ENCODE results near the gene SLC25A26.
"Not testable (repeated sequence)": the region's sequence is repeated elsewhere in the genome, so short reads cannot be mapped to it uniquely, and the experiment has no call there.

SLC25A26 gene

DNA sequence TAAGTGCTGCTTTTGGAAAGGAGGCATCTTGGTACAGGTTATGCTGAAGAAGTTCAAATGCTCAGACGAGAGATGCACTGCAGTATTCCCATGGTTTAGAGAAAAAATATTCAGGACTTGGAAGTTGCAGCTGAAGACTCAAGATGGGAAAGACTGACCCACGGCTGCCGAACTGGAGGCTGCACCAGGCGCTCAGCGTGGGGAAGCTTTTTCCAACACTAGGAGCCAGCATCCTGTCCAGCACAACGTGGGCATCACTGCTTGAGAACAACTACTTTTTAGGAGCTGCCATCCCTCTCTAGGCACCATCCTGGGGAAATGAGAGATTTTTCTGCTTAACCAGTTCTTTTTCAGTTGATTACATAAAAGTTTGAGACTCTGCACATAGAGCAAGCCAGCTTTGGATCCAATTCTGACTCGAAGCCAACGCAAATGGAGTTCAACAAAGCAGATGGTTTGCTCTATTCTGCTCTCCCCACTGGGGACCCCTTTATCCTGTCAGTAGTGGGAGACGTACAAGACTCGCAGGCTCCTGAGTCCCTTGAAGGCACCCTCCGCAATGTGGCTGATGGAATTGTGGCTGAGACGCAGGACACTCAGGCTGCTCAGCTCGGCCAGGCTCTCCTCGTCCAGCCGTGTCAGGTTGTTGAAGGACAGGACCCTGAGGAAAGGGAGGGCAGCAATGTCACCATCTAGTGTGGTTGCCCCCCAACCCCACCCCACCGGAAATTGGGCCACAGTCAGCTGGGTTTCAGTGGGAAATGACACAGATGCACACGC is 186.2 kb downstream of the SLC25A26 start:
- no peak for DNase-seq (ENCODE audit: low read depth in 2 of 3, low spot score in 2 of 3)

DNA sequence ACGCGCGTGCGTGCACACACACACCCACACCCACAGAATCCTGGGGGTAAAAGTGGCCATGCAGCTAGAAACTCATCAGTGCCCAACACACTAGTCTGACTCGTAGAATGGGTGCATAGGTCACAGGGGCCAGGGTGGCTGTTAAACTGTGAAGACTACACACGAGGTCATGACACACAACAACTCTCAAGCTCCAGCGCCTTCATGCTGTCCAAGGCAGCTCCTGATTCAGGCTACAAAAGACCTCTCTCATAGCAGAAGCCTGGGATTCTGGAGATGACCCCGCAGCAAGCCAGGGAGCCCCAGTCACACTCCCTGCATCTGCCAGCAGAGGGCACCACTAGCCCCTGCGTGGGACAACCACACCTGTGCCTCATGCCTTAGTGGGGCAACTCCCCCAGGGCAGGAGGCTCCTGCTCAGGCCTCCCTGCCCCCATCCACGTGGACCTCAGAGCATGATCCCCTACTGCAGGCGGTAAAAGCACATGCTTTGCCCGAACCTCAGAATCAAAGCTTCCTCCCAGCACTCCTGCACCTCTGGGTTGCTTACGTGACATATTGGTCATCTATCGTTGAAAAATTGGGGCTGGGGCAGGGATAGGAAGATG is 186.9 kb downstream of the SLC25A26 start:
- peak; percentile 44 to 72 (median 45) for DNase-seq (ENCODE audit: low read depth in 2 of 3, low spot score in 2 of 3)

DNA sequence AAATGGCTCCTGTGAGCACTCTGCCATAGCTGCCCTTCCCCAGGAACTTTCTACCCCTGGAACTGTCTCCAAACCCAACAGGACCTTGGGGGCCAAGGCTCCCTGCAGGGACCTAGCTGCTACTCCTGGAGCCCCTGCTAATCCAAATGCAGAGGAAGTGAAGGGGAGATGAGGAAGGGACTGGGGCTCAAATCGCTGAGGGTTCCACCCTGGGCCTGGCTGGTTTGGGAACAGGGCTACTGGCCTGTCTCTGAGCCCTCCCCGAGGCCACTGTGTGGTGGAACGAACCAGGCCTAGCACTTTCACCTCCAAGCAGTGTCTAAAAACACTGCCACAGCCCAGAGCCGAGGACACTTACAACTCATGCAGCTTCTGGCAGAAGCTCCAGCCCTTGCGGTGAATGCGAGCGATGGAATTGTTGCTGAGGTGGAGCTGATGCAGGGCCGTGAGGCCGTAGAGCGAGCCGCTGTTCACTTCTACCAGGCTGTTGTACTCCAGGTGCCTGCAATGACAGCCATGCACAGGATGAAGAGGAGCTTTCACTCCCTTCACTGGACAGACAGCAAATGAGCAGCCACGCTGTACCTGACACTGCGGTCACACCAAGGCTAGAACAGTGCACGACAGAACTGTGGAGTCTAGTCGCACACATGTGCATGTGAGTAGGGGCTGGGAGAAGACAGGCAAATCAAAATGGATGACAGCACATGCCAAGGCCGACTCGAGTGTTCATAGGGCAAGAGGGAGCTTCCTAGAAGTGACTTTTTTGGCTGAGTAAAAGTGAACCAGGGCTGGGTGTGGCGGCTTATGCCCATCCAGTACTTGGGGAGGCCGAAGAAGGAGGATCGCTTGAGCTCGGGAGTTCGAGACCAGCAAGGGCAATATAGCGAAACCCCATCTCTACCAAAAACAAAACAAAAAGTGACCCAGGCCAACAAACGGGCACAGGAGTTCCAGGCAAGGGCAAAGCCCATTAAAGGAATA is 189.3 kb downstream of the SLC25A26 start:
- no peak for DNase-seq (ENCODE audit: low read depth in 2 of 3, low spot score in 2 of 3)

DNA sequence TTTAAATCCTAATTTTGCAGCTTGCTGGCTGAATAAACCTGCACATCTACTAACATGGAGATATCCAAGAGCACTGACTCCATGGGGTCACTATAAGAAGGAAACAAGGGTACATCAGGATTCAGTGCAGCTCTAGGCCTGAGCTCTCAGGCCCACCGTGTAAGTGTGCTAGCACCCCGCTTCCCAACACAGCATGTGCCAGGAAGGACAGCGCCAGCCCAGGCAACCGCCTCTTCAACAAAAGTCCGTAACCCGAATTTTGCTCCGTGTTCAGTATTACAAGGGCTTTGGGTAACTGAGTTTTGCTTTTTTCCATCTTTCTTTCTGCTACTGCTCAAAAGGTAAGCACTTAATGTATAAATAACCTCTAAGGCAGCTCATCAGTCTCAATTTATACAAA is 190.2 kb downstream of the SLC25A26 start:
- DNase-seq (ENCODE audit: low read depth in 2 of 3, low spot score in 2 of 3): no peak

DNA sequence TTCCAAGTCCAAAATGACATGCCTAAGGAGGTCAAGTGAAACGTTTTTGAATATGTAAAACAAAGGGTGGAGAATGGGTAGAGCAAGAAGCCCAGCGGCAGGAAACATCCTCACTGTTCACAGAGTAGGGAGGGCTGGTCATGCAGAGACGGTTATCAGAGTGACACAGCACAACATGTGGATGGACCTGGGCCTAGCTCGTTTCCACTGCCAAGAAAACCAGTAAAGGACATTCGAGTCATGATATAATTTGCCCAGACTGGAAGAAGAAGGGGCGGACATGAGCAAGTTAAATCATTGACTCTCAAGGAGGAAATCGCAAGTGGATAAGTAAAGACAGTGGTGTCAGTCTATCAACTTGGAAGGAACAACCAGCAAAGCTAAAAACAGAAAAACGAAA is 190.7 kb downstream of the SLC25A26 start:
- no peak for DNase-seq (ENCODE audit: low read depth in 2 of 3, low spot score in 2 of 3)

DNA sequence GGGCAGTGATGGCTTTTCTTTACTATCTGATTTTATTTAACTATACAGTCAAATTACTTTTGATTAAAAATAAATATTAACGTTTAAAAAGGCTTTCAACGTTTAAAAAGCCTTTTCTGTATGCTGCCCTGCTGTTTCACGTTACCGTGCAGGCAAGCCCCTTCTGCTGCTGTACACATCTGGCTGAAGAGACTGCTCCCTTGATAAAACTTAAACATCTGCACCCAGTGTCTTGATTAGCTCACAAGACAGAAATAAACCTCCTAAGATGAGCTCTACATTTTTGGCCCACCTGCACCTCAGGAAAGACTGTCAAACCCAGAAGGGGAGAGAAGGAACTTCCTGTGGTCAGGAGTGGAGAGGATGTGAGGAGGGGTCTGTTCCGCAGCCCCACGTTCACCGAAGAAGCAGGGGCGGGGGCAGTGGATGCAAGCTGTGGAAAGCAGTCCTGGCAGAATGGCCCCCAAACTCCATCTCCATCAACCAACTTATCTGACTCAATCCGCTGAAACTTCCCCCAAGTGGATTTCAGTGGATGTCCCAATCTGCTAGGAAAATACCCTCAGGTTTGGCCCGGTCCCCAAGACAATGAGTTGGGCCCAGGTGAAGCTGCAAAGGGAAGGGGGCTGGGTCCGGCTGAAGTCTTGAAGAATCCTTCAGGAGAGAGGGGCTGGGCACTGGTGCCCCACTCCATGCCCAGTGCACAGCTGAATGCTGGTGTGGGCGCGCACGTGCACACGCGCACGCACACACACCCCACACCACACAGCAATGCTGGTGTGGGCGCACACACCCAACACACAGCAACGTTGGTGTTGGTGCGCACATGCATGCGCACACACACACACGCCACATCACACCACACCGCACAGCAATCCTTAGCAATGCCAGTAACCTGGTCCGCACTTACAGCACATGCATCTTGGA is 191.4 kb downstream of the SLC25A26 start:
- no peak for DNase-seq (ENCODE audit: low read depth in 2 of 3, low spot score in 2 of 3)

DNA sequence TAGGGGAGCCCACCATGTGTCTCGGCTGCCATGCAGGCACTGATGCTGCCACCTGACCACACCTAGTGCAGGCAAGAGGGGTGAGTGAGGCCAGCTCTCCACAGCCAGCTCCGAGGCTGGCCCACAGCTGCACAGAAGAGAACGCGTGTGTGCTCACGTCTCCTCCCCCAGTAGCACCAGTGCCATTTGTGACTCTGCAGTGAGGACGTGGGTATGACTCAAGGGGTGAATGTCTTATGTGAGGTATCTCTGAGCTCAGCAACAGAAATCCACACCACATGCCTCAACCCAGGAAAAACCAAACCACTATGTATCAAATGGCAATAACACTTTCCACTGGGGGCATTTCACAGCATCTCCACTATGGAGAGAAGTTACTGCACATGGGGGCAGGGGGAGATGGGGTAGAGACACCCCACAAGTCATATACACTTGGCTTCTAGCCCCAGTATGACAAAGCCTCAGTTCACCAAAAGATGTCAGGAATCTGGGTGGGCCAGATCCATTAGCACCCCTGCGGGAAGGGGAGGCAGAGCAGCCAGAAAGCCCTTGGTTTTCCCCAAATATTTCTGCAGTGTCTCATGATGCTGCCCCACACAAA is 192.4 kb downstream of the SLC25A26 start:
- DNase-seq (ENCODE audit: low read depth in 2 of 3, low spot score in 2 of 3): no peak

DNA sequence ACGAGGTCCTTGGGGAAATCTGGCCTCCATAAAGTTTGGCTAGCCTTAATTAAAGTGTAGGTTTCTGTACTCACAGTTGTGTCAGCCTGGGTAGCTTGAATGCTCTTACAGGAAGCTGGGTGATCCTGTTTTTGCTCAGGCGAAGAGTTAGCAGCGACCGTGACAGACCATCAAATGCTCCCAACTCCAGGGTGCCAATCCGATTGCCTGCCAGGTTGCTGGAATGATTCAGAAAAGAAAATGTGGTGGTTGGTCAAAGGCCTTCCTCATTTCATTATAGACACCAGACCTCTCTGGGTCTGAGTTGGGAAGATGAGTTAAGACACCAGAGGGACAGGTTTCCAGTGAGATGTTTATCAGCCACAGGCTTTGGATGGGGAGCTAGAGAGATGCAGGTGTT is 194.0 kb downstream of the SLC25A26 start:
- DNase-seq (ENCODE audit: low read depth in 2 of 3, low spot score in 2 of 3): no peak

DNA sequence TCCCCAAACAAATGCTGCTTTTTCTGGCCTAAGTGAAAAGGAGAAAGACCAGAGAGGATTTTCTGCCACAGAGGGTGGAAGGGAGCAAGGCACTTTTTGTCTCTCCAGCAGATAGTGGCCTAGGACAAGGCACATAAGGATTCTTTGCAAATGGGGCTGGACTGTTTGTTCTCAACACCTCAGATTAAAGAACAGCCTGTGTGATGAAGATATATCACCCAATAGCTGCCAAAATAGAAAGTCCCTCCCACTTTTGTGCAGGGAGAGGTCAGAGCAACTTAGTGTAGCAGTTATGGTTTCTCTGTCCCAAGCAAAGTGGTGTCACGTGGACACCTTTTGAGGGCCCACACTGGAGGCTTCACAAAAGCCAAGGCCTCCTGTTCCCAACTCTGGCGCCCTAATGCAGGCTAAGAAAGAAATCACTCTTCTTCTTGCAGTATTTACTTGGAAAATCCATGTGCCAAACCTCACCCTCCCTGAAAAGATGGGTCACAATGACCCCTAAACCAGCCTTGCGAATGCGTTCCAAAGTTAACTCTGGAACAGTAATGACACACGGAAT is 195.1 kb downstream of the SLC25A26 start:
- DNase-seq (ENCODE audit: low read depth in 2 of 3, low spot score in 2 of 3): no peak

DNA sequence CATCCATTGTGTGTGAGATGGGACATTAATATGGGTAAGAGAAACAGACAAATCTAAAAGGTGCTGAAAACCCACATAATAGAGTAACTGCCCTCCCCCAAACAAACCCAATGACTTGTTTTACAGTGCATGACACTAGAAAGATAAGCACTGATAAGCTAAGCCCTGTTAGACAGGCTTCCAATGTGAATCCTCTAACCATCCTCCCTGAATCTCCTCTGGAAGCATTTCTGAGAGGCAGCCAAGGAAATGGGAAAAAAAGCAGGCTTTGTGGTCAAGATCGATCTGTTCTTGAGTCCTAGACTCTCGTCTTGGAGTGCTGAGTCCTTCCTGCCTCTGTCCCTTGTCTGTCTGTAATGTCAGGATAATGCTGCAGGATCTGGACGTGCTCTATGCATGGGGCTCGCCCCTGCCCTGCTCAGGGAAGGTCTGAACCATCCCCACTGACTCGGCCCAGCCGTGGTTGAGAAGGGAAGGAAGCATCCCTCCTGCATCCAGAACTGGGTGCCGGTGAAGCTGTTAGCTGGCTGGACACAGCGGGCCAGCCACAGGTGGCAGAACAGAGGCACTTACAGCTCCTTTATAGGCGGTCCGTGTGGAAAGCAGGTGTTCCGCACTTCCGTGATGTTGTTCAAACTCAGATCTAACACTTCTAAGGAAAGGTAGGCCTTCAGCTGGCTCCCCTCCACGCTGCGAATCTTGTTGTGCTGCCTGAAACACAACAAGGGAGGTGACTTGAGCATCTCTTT is 195.9 kb downstream of the SLC25A26 start:
- DNase-seq (ENCODE audit: low read depth in 2 of 3, low spot score in 2 of 3): no peak

DNA sequence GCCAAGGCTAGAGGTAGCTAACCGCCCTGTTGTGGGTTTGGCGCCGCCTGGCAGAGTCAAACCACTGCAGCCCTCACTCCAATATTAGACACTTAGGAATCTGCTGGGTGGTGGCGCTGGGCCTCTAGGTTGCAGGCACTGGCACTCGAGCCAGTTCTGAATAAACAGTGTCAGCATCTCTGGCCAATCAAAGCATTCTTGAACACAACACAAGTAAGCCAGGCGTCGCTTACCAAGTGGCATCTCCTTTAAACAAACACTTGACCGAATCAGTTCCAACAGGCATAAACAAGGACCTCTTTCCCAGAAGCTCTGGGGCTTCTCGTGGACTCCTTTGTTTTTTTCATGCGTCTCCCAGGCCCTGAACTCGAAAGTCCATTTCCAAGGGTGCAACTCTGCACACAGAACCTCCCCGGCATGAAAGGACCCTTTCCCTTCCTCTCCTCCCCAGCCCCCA is 197.7 kb downstream of the SLC25A26 start:
- no peak for DNase-seq (ENCODE audit: low read depth in 2 of 3, low spot score in 2 of 3)

DNA sequence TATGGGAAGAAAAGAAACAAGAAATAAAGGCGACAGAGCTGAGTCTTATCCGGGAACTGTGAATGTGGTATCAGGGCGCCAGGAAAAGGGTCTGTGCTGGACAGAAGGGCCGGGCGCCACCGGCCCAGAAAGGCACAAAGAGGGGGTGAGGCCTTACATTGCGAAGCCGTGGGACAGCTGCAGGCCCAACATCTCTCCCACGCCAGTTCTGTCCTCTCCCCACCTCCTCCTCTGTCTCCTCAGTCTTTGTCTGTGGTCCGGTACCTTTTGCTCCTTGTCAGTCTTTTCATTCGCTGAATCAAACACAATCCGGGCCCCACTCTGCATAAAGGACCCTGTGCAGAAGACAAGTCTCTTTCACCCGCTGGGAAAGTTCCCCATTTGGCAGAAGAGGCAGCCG is 198.2 kb downstream of the SLC25A26 start:
- no peak for DNase-seq (ENCODE audit: low read depth in 2 of 3, low spot score in 2 of 3)

DNA sequence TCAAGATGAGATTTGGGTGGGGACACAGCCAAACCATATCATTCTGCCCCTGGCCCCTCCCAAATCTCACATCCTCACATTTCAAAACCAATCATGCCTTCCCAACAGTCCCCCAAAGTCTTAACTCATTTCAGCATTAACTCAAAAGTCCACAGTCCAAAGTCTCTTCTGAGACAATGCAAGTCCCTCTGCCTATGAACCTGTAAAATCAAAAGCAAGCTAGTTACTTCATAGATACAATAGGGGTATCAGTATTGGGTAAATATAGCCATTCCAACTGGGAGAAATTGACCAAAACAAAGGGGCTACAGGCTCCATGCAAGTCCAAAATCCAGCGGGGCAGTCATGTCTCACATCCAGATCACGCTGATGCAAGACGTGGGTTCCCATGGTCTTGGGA is 200.3 kb downstream of the SLC25A26 start:
- not testable (repeated sequence) for DNase-seq (ENCODE audit: low read depth in 2 of 3, low spot score in 2 of 3)

DNA sequence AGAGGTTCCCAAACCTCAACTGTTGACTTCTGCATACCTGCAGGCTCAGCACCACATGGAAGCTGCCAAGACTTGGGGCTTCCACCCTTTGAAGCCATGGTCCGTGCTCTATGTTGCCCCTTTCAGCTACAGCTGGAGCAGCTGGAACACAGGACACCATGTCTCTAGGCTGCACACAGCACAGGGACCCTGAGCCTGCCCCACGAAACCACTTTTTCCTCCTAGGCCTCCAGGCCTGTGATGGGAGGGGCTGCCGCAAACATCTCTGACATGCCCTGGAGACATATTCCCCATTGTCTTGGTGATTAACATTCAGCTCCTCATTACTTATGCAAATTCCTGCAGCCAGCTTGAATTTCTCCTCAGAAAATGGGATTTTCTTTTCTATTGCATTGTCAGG is 201.1 kb downstream of the SLC25A26 start:
- not testable (repeated sequence) for DNase-seq (ENCODE audit: low read depth in 2 of 3, low spot score in 2 of 3)

DNA sequence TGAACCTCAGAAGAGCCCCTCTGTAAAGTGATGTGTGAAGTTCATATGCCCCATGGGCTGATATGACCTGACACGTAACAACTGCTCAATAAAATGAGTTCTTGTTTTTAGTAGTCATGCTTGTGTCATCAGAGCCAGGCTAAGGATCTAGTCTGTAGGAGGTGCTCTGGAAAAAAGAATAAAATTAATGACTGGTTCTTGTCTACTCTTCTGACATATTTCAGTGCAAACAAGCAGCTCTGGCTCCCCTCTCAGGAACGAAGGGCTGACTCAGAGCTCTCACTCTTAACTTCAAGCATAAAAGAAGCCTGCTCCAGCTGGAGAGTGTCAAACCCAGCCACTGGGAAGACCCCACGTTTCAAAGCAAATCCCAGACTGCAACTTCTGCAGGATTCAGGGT is 203.0 kb downstream of the SLC25A26 start:
- no peak for DNase-seq (ENCODE audit: low read depth in 2 of 3, low spot score in 2 of 3)

DNA sequence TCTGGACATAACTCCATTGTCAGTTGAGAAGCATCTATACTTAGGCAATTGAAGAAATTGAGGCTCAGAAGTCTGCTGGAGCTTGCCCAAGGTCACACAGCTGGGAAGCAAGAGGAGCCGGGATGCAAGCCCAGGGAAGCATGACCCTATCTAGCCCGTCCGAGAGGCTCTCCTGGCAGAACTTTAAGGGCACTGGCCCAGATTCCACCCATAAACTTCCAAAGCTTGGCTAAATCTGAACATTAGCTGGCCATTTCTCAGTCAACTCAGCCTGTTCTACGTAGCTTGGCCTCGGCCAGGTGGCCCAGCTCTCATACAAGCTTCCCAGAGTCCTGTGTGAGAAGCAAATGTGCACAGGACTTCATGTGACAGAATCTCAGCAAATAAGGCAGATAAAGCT is 204.2 kb downstream of the SLC25A26 start:
- DNase-seq (ENCODE audit: low read depth in 2 of 3, low spot score in 2 of 3): no peak

DNA sequence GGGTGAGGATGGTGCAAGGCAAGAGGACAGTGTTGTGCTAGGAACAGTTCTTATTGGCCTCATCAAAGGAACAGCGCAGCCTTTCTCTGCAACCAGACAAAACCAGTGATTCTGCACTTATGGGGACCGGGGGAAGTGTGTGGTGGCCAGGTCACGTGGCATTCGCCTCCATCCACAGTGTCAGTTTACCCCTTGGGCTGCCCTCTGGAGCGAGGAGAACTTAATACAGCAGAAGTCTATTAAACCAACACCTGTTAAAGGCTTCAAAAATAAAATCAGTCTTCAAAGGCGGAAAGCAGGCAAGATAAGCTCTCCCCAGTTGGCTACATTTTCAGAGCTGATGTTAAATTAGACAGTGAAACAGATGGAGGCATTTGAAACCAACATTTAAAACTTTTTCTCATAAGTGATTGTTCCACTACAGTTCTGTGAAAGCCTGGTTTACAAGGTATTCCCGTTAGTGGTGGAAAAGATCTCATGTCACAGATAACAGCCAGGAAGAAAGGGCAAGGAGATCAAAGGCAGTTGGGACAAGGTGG is 204.8 kb downstream of the SLC25A26 start:
- DNase-seq (ENCODE audit: low read depth in 2 of 3, low spot score in 2 of 3): no peak

DNA sequence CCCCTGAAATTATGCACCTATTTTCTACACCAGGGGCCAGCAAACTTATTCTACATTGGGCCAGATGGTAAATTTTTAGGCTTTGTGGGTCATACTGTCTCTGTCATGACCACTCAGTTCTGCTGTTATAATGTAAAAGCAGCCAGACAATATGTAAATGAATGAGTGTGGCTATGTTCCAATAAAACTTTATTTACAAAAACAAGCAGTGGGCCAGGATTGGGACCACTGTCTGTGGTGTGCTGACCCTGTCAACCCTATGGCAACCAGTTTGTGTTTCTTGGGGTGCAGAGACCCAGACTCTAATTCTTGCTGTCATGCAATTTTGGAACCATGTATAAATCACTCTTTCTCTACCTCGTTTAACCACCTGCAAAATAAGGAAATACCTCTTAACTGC is 205.3 kb downstream of the SLC25A26 start:
- no peak for DNase-seq (ENCODE audit: low read depth in 2 of 3, low spot score in 2 of 3)

DNA sequence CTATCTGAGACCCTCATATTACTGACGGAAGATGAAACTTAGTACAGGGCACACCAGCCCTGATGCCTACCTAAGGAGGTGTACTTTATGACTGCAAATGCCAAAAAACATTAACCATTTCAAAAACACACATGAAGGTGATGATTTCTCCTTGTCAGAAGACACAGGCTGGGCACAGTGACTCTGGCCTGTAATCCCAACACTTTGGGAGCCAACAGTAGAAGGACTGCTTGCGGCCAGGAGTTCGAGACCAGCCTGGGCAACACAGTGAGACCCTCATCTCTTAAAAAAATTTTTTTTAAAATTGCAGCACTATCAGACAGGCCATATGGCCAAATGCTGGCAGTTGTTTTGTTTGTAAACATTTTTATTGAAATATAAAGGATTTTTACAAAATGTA is 206.6 kb downstream of the SLC25A26 start:
- no peak for DNase-seq (ENCODE audit: low read depth in 2 of 3, low spot score in 2 of 3)
